ENCODE results near the gene TFIP11.

TFIP11 gene

GRCh38 chr22:26517429-26517828, 5.2 kb upstream of the TFIP11 start:
- Histone ChIP-seq H3K79me2 (ENCODE audit: insufficient read depth, low read length) (peaks cover 3% of the 10 kb centered on the region; the same call in 1 of the 2 replicates), H4K20me1 (ENCODE audit: insufficient read depth, low read length, poor library complexity, severe bottlenecking) (no peaks in the 10 kb centered on the region), H3K27me3 (ENCODE audit: insufficient read depth, low read length, poor library complexity, severe bottlenecking) (no peaks in the 10 kb centered on the region), H3K36me3 (ENCODE audit: insufficient read depth, low read length) (no peaks in the 10 kb centered on the region), H3K9me3 (ENCODE audit: insufficient read depth, low read depth, low read length) (no peaks in the 10 kb centered on the region), H3K9me2 (replicated peaks; ENCODE audit: low read depth, low read length) (no peaks in the 10 kb centered on the region), H2AFZ (ENCODE audit: low read length) (no peak overlapping the region), H3K9ac (ENCODE audit: low read depth, low read length, poor library complexity, severe bottlenecking) (no peak overlapping the region), H3F3A (ENCODE audit: low read depth) (no peaks in the 10 kb centered on the region), H3K4me3 (ENCODE audit: low read length, poor library complexity, severe bottlenecking) (no peak overlapping the region), H3K4me1 (ENCODE audit: insufficient read depth, low read length, poor library complexity, severe bottlenecking) (peaks cover 12% of the 10 kb centered on the region), H3K4me2 (ENCODE audit: low read depth, low read length, poor library complexity, severe bottlenecking) (no peak overlapping the region)
- TF ChIP-seq CTCF (conservative IDR thresholded peaks at IDR 0.05; ENCODE audit: low read length): no peak
- no peak for TF ChIP-seq EZH2phosphoT487 (IDR thresholded peaks at IDR 0.05; ENCODE audit: borderline replicate concordance)

DNA sequence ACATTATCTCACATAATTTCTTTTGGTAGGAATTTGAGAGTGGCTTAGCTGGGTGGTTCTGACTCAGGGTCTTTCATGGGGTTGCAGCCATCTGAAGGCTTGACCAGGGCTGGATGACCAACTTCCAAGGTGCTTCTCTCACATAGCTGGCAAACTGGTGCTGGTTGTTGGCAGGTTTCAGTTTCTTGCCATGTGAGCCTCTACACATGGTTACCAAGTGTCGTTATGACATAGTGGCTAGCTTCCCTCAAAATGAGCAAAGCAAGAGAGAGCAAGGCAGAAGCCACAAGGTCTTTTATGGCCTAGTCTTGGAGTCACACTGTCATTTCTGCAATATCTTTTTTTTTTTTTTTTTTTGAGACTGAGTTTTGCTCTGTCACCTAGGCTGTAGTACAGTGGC, 4.2 kb upstream of the TFIP11 start:
- H4K20me1 ChIP-seq (ENCODE audit: insufficient read depth, low read length, poor library complexity, severe bottlenecking): peaks cover 6% of the 10 kb centered on the region
- H3K4me1 ChIP-seq (ENCODE audit: insufficient read depth, low read length, poor library complexity, severe bottlenecking): peaks cover 12% of the 10 kb centered on the region
- TF ChIP-seq EZH2phosphoT487 (IDR thresholded peaks at IDR 0.05; ENCODE audit: borderline replicate concordance) (no peak), CTCF (conservative IDR thresholded peaks at IDR 0.05; ENCODE audit: low read length) (no peak)
- H3K9me2 ChIP-seq (replicated peaks; ENCODE audit: low read depth, low read length): no peaks in the 10 kb centered on the region
- peaks cover 13% of the 10 kb centered on the region for H3K79me2 ChIP-seq (ENCODE audit: insufficient read depth, low read length)
- no peaks in the 10 kb centered on the region for H3K27me3 ChIP-seq (ENCODE audit: insufficient read depth, low read length, poor library complexity, severe bottlenecking)
- H3K36me3 ChIP-seq (ENCODE audit: insufficient read depth, low read length): no peaks in the 10 kb centered on the region
- no peak overlapping the region for H3K4me3 ChIP-seq (ENCODE audit: low read length, poor library complexity, severe bottlenecking)
- H3K9ac ChIP-seq (ENCODE audit: low read depth, low read length, poor library complexity, severe bottlenecking): no peak overlapping the region
- no peaks in the 10 kb centered on the region for H3K9me3 ChIP-seq (ENCODE audit: insufficient read depth, low read depth, low read length)
- no peak overlapping the region for H3K4me2 ChIP-seq (ENCODE audit: low read depth, low read length, poor library complexity, severe bottlenecking)
- no peak overlapping the region for H2AFZ ChIP-seq (ENCODE audit: low read length)
- H3F3A ChIP-seq (ENCODE audit: low read depth): no peaks in the 10 kb centered on the region

DNA sequence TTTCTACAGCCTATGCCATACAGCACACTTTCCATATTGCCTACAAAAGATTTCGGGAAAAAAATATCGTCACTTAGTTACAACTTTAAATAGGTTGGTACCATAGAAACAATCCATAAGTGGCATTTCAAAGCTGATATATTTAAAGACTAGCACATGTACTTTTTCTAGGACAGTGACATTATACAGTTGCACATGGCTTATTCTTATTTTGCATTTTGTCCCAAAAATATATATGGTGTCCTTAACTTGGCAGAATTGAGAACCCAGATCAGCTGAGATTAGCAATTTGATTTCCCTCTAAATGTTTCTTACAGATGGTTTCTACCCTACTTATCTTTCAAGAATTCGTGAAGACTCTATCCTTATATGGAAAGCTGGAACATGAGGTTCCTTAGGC, 3.7 kb upstream of the TFIP11 start:
- Histone ChIP-seq H3K4me3 (ENCODE audit: low read length, poor library complexity, severe bottlenecking) (no peak overlapping the region), H4K20me1 (ENCODE audit: insufficient read depth, low read length, poor library complexity, severe bottlenecking) (peaks cover 10% of the 10 kb centered on the region), H3K9me2 (replicated peaks; ENCODE audit: low read depth, low read length) (no peaks in the 10 kb centered on the region), H3K4me1 (ENCODE audit: insufficient read depth, low read length, poor library complexity, severe bottlenecking) (peaks cover 16% of the 10 kb centered on the region), H3K79me2 (ENCODE audit: insufficient read depth, low read length) (peaks cover 18% of the 10 kb centered on the region), H3K9ac (ENCODE audit: low read depth, low read length, poor library complexity, severe bottlenecking) (no peak overlapping the region), H3K4me2 (ENCODE audit: low read depth, low read length, poor library complexity, severe bottlenecking) (no peak overlapping the region), H3K36me3 (ENCODE audit: insufficient read depth, low read length) (no peaks in the 10 kb centered on the region), H3F3A (ENCODE audit: low read depth) (no peaks in the 10 kb centered on the region), H3K9me3 (ENCODE audit: insufficient read depth, low read depth, low read length) (no peaks in the 10 kb centered on the region), H3K27me3 (ENCODE audit: insufficient read depth, low read length, poor library complexity, severe bottlenecking) (no peaks in the 10 kb centered on the region), H2AFZ (ENCODE audit: low read length) (no peak overlapping the region)
- TF ChIP-seq CTCF (conservative IDR thresholded peaks at IDR 0.05; ENCODE audit: low read length) (no peak), EZH2phosphoT487 (IDR thresholded peaks at IDR 0.05; ENCODE audit: borderline replicate concordance) (no peak)

Measured in Loucy (cell line).